HG02938 (cell line): ENCODE results near the gene CLDN6.

ENCODE experiments used
- ATAC-seq: cut with Tn5 transposase; IDR thresholded peaks from one replicate; pipeline ENCODE4 v1.9.1; 2021; ENCODE audit warnings: mild to moderate bottlenecking, moderate library complexity; ENCODE audit not compliant: unreplicated experiment

Gene CLDN6

DNA sequence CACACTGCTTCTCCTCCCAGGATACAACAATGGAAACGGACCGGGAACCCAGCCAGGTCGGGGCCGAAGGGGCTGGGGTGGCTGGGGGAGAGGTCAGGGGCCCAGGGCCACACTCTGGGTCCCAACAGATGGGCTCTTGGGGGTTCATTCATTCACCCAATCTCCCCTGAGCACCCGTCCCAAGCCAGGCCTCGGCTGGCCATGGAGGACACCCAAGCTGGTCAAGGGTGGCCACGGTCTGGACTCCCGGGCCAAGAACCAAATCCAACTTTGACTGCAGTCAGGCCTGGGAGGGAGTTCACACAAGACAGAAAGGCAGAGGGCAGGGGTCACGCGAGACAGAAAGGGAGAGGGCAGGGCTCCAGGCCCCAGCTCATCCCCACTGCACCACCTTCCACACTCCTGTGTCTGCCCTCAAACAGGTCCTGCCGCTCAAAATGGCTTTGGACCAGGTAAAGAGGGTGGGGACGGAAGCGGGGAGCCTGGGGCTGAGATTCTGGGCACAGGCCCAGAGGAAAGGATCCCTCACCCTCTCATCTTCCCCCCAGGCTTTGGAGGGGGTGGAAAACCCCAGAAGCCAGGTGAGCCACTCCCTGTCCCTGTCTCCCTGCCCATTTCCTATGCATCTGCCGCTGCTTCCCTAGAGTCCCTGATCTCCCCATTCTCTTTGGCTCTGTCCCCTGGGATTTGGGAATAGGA is 25.5 kb downstream of the CLDN6 start:
- ATAC-seq: no peak

DNA sequence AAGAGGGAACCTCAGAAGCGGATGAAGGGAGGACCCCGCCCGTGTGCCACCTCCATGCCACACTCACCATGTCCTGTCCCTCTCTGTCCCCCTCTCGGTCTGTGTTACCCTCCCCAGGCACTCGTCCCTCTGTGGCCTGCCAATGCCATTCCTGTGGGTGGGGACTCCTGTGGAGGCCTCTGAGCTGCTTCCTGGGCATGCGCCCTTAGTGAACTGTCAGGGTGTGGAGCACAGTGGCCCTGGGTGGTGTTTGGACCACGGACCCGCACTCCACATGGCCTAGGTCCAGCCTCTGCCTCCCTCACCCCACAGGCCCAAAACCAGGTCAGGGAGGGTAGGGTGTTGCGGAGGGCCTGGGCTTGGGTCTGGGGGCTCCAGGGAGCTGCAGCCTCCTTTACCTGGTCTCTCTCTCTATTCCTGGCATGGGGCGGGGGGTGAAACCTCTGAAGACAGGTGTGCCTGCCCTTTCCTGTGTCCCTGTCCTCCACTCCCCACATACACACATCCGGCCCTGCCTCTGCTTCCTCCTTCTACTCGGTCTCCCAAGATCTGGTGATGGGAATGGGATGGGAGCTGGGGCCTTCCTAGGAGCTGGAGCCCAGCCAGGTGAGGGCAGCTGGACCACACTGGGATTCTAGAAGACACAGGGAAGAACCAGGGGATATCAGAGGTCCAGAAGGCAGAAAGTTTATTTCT is 26.3 kb downstream of the CLDN6 start:
- no peak for ATAC-seq

DNA sequence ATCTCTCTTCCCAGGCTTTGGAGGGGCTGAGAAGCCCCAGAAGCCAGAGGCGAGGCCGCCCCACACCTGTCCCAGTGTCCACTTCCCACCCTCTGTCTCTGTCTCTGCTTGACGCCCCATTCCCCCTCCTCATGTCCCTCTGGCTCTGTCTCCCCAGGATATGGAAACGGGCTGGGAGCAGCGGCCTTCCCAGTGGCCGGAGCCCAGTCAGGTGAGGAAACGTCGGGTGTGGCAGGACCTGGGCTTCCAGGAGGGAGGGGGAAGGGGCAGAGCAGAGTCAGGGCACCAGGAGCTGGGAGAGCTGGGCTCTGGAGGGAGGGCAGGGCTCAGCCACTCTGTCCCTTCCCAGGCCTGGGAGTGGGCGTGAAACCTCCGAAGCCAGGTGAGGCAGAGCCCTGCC is 27.1 kb downstream of the CLDN6 start:
- ATAC-seq: no peak

DNA sequence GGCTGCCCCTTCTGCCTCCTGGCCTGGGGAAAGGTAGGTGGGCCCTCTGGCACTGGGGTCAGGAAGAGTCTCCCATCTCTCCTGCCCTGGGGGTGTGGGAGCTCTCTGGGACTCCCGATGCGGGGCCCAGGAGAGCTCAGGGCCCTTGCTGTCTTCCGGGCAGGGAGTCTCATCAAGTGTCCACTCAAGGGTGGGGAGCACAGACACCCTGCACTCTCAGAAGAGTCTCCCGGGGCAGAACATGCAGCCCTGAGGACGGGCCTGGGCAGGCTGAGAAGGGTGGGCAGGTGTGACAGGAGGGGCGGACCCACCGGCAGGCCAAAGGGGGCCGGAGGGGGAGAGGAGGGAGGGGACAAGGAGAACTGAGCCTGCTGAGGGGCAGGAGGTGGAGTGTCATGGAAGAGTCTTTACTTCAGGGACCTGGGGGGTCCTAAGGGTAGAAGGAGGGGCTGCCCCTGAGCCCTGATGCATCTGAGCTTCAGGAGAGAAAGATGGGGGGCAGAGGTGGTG is 29.3 kb downstream of the CLDN6 start:
- no peak for ATAC-seq

DNA sequence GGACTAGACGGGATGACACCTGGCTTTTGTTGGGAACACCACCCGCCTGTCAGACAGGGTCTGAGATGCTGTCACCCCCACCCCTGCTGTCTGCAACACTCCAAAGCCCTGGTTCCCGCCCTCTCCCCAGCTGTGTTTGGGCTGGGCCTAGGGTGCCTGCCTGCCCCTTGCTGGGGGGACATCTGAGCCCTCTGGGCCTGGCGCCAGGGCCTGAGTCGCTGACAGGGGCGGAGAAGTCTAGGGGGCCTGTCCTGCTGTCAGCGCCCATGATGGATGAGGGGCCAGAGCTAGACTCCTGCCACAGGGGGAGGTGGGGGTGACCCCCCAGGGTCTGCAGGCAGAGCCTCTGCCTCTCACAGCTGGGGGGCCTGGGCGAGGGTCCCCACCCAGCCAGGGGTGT is 30.1 kb downstream of the CLDN6 start:
- ATAC-seq: no peak

DNA sequence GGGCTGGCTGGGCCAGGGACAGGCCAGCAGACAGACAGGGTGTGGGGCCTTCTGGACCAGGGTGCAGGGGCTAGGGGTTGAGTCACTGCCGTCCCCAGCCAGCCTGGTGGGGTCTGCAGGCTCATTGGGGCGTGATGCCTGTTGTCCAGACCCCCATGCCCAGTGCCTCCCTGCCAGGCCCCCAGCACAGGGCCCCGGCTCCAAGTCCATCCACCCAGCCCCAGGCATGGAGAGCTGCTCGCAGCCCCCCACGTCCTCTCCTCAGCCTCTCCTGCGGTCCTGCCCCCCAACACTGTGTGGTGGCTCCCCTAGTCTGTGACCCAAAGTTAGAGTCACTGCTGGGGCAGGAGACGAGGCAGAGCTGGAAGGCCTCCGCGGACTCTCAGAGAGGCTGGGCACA is 30.7 kb downstream of the CLDN6 start:
- ATAC-seq: no peak

DNA sequence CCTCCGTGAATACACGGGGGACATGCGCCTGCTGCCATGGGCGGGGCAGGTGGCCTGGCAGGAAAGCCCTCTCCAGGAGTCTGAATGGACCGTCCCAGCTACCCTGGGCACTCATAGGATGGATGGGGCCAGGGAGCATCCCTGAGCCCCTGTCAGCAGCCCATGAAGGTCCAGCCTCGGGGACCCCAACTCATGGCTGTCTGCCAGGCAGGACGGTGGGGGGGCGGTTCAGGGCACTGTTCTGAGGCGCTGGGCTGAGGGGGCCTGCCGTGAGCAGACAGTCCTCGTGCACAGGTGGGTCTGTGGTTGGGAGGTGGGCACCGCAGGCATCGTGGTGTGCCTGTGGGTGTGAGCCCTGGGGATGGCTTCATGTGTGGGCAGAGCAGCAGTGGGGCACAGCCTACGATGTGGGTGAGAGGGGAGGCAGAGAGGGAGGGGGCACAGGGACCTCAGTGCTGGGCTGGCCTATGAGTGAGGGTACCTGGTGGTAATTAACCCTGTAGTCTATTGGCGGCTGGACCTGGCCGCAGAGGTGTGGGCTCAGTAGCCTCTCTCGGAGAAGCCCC is 31.3 kb downstream of the CLDN6 start:
- no peak for ATAC-seq

DNA sequence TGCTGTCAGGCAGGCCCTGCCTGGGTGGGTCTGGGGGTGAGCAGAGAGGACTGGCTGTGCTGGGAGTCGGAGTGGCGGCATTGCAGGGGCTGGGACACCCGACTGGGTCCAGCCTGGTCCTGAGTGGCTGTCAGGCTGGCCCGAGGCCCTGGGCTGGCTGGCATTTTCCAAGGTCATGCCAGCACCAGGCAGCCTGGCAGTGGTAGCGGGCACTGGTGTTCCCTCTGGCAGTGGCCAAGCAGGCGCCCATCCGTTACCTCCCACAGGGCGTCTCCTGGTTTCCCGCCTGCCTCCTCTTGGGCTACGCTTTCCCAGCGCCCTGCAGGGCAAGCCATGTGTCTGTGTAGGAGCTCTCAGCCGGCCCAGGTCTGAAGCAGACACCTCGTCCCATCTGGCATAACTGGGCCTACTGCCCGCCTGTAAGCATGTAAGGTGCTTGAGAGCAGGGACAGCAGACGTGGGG is 32.1 kb downstream of the CLDN6 start:
- ATAC-seq: no peak

DNA sequence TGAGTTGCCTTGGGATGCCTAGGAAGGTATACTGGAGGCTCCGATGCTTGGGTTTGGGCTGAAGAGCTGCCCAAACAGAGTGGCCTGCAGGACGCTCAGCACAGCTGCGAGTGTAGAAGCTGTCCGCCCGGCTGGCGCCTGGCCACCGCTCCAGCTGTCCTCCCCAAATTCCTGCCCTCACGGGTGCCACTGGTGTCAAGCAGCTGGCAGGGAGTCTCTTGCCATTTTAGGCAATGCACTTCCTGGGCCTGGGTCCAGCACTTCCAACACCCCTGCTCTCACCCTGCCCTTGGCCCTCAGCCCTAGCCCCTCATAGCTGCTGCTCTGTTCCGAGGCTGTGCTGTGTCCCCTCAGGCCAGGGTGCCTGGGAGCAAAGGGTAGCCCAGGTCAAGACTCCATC is 32.5 kb downstream of the CLDN6 start:
- ATAC-seq: no peak

DNA sequence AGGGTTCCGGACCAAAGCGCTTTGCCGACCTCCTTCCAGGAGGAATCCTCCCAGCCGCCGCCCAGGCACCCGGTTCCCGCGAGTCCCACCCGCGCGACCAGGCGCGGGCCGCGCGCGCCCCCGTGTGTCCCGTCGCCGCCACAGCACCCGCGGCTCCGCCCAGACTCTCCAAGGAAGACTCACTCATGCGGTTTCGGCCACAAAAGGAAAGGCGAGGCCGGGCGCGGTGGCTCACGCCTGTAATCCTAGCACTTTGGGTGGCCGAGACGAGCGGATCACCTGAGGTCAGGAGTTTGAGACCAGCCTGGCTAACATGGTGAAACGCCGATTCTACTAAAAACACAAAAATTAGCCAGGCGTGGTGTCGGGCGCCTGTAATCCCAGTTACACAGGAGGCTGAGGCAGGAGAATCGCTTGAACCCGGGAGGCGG is 34.3 kb downstream of the CLDN6 start:
- no peak for ATAC-seq

DNA sequence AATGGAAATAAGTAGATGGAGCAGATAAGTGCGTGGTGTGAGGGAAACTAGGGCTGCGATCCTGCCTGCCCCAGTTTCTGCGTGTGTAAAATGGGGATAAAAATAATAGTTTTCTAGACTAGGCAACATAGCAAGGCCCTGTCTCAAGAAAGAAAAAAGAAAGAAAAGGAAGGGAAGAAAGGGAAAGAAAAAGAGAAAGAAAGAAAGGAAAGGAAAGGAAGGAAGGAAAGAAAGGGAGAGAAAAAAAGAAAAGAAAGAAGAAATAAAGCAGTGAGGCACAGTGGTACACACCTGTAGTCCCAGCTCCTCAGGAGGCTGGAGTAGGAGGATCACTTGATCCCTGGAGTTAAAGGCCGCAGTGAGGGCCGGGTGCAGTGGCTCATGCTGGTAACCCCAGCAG is 35.6 kb downstream of the CLDN6 start:
- no peak for ATAC-seq

DNA sequence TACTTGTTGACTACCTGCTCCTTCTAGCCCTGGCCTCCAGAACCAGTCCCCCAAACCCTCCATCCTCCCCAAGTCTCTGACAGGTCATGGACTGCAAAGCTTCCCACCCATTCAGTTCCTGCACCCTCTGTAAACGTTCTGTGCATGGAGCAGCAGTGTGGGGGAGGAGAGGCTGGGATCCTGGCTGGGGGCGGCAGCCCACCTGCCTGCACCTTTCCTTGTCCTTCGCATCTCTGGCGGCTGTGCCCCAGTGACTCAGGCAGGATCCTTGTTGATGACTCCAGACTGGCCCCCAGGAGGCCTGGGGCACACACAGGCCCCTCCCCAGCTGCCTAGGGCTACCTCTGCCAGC is 36.1 kb downstream of the CLDN6 start:
- no peak for ATAC-seq

DNA sequence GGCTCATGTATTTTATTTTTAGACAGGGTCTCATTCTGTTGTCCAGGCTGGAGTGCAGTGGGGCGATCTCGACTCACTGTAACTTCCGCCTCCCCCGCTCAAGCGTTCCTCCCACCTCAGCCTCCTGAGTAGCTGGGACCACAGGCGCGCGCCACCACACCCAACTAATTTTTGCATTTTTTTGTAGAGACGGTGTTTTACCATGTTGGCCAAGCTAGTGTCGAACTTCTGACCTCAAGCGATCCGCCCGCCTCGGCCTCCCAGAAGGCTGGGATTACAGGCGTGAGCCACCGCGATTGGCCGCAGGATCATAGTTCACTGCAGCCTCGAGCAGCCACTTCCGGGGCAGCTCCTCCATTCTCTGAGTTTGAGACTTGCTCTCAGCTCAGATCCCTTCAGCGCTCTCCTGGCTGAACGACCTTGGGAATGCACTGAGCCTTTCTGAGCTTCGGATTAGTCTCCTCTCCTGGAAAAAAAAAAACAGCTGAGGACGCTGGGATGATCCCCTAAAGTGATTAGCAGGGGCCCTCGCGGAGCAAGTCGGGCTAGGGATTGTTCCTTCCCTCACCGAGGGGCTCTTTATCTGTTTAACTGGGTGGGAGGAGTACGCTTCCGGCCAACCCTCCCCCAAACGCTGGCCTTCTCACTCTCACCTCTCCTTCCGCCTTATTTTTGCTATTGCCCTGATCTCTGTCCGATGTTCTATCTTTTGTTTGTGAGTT is 36.6 kb downstream of the CLDN6 start:
- ATAC-seq: no peak

DNA sequence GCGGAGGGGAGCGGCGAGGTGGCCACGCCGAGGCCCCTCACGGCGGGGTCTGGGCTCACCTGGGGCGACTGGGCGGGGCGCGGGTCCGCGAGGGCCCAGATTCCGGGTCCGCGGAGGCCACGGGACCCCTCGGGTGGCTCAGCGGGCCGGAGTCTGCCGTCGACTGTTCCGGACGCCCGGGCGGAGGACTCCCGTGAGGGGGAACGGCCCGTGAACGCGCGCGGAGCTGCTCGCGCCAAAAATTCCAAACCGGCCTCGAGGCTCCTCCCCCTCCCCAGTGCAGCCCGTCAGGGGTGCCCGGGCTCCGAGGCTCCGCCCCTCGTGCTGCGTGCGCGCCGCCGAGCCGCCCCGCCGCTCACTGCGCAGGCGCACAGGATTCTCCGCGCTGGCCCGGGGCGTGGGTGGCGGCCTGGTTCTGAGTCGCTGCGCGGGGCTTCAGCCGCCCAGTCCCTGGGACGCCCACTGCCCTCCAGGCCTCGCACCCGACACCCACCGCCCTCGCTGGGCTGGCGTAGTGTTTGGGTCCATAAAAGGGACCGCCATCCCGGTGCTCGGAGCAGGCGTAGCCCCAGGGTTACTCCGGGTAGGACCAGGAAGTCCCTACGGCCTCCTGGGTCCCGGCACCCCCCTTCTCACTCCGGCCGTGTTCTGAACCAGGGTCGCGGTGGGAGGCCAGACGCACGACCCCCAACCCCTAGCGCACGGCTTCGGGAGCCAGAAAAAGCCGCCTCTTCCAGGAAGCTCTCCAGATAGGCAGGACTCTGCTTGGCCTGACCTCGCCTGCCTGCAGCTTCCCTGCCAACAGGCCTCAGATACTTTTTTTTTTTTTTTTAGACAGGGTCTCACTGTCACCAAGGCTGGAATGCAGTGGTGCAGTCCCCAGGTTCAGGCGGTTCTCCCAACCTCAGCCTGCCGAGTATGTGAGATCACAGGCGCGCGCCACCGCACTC is 37.5 kb downstream of the CLDN6 start, which contains the start of gene PKMYT1:
Gene PKMYT1 (minus strand): TSS at position 220 of the 950 bp plus-strand sequence. CDS start 789 bp downstream, outside the sequence.
- ATAC-seq: peak; percentile 55

DNA sequence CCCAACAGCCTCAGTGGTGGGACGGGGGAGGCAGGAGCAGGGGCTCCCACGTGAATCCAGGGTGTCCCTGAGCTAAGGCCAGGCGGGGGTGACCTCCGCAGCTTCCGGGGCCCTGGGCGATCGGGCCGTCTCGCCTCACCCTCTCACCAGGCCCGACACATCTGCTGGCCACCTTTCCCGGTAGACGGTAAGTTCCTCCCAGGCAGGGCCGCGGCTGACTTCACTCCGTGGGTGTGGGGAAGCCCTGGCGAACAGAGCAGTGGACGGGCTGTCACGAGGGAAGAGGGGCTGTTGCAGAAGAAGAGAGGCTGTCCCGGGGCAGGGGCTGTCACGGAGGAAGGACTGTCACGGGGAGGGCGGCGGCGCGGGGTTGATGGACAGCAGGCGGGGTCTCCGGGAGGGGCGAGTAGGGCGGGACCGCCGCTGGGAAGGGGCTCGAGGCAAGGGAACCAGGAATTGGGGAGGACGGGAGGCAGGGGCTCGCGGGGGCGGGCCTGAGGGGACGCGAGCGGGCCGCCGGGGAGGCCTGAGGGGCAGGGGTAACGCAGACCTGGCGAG is 38.2 kb downstream of the CLDN6 start:
- peak; percentile 12 for ATAC-seq

DNA sequence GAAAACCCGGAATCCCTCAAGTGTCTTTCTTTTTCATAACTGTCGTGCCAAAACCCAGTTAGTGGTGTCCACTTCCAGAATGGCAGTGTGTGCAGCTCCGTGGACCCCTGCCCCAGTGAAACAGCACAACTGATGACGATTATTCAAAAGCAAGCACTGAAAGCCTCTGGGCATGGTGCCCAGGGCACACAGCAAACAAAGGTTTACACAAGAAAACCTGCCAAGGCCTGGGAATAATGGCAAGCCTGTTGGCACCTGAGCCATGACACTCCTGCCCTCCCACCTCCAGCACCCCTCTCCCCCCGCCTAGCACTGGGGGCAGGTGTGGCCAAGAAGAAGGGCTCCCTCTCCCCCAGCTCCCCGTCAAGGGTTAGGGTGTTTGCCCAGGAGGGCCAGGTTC is 40.5 kb downstream of the CLDN6 start:
- no peak for ATAC-seq

DNA sequence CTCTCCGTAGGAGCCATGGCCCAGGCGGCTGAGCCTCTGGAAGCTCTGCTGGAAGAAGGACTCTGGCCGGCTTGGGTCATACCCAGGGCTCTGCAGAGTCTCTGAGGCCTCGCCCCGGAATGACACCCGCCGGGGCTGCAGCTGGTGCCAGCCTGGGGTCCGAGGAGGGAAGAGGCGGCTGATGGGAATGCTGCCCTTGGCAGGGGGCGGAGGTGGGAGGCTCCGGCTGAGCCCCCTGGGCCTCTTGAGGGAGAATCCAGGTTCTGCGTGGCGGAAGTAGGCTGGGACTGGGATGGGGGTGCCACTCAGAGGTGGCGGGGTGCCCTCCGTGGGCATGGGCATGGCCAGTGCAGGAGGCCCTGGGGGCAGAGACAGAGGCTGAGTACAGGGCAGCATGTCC is 41.3 kb downstream of the CLDN6 start:
- no peak for ATAC-seq

DNA sequence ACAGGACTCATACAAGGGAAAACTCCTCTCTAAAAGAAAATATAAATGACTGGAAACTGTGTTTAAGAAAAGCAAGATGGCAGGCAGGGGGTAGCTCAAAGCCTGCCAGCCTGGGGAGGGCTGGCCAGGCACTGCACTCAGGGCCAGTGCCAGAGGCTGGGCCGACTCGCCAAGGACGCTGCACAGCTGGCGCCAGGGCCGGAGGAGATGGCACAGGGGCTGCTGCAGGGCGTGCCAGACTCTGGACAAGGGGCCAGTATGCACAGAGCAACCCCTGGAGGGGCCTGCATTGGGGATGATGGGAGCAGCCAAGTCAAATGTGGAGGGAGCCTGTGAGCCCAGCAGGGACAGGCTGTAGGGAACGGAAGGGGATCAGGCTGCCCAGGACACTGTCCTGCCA is 41.8 kb downstream of the CLDN6 start:
- ATAC-seq: no peak

DNA sequence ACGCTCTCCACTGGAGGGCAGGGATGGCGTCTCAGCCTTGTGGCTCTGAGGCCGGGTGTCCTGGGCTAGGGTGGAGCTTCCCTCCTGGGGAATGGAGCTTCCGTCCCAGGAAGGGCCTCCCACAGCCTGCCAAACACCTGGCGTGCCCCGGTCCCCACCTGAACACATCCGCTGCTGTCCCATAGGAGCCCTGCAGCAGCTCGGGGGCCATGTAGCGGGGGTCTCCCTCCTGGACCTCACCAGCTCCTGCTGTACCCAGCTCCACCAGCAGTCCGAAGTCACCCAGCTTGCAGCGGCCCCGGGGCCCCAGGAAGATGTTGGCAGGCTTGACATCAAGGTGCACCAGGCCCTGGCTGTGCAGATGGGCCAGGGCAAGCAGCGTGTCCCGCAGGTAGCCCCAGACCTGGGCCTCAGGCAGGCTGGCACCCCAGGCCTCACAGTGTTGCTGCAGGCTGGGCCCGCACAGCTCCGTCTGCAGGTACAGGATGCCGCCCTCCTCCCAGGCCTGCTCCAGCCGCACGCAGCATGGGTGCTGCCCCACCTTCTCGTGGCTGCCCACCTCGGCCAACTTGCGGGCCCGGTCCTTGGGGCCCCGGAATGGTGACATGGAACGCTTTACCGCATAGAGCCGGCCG is 42.7 kb downstream of the CLDN6 start:
- no peak for ATAC-seq
